Activated T-cell treated with anti-CD3 and anti-CD28 coated beads, Interleukin-2, amount 50 U/mL, for 1 hour (primary cell): ENCODE measurements around the gene BAIAP2L2.
"Not testable (repeated sequence)": the region's sequence is repeated elsewhere in the genome, so short reads cannot be mapped to it uniquely, and the experiment has no call there.

ENCODE experiments used
- DNase-seq: peaks from one replicate; pipeline ENCODE4 v3.0.0-alpha.2; 2020

BAIAP2L2 gene

GRCh38 chr22:38080474-38080849 lies 30.0 kb downstream of the BAIAP2L2 start:
- DNase-seq, result no peak

DNA sequence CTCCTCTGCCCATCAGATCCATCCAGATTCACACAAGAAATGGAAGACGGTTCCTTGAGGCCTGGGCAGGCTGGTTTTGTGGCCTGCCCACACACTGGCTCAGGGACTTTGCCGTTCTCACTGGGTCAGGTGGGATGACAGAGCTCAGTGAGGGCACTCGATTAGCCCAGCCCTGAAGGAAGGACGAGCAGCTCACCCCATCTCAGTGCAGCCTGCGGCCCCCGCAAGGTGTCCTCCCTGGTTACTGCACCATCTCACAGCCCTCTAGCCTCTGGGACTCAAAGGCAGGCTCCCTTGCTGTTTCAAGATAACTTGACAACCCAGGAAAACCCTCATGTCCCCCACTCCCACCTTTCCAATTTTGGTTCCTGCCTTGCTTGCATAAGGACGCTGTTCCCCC lies 30.7 kb downstream of the BAIAP2L2 start:
- DNase-seq, result no peak

DNA sequence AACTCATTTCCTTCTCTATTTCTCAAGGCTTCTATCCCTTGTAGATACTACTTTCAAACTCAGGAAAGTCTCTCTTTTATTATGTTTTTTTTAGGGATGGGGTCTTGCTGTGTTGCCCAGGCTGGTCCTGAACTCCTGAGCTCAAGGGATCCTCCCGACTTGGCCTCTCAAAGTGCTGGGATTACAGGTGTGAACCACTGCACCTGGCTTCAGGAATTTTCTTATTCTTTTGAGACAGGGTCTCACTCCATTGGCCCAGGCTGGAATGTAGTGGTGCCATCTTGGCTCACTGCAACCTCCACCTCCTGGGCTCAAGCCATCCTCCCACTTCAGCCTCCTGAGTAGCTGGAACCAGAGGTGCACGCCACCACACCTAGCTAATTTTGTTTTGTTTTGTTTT lies 31.3 kb downstream of the BAIAP2L2 start:
- not testable (repeated sequence) for DNase-seq

- no peak for DNase-seq
Observed at GRCh38 chr22:38078046-38078840, 32.2 kb downstream of the BAIAP2L2 start.

- DNase-seq, result no peak
Observed at GRCh38 chr22:38077595-38077994, 32.9 kb downstream of the BAIAP2L2 start.

DNA sequence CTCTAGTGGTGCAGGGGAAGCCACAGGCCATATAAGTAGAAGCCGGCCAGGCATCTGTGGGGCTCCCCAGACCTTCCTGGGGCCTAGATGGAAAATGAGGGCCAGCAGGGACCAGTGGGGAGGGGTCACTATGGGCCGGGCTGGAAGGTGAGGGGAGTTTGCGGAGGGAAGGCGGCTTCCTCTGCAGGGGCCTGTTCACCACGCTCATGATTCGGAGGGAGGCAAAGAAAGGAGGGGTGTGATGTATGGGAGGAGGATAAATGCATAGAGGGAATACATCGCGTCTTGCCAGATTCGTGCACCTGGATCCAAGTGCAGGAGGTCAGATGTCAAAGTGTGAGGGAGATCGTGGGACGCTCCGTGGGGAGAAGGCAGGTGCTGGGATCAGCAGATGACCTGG lies 33.4 kb downstream of the BAIAP2L2 start:
- no peak for DNase-seq

DNA sequence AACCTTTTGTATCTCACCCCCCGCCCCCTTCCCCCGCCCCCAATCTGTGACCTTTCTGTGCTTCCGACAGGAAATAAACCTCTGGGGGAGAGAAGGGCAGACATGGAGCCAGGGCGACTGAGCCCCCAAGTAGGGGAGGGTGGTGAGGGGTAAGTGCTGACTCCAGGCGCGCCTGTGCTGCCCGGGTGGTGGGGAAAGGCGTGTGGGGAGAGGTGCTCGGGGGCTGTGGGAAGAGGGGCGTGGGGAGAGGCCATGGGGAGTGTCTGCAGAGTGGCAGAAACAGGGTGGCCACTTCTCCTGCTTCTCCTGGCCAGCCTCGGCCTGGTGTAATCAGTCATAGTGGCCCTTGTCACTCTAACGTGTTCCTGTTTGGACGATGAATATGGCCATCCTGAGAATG lies 34.5 kb downstream of the BAIAP2L2 start:
- no peak for DNase-seq

DNA sequence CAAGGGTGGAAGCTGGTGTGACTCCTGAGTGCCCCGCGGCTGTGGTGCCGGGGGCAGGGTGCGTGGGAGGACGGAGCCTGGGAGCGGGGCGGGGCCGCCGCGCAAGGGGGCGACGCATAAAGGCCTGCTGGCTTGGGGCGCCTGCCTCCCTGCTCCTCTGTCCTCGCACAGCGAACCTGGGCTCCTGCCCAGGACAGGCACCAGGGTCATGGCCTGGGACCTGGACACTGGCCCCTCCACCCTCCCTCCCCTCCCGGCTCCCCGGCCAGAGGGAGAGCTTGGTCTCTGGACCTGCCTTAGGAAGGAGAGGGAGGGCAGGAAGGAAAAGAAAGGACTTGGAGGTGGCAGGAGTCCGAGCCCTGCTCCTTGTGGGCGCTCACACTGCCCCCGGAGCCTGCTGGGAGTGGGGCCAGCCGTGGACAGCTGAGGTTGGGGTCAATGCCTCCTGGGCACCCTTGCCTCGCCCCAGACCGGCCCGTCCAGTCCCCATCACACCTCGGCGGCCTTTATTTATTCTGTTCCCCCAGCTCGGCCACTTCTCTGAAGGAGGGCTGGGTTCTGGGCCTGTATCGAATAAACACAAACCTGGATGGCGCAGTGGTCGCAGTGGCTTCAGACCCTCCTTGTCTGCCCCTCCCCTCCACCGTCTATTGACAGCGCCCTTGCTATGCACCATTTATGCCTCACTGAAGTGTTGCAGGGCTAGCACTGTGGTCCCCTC lies 35.2 kb downstream of the BAIAP2L2 start:
- DNase-seq, result no peak

GRCh38 chr22:38074181-38075104 lies 36.0 kb downstream of the BAIAP2L2 start:
- no peak for DNase-seq

DNA sequence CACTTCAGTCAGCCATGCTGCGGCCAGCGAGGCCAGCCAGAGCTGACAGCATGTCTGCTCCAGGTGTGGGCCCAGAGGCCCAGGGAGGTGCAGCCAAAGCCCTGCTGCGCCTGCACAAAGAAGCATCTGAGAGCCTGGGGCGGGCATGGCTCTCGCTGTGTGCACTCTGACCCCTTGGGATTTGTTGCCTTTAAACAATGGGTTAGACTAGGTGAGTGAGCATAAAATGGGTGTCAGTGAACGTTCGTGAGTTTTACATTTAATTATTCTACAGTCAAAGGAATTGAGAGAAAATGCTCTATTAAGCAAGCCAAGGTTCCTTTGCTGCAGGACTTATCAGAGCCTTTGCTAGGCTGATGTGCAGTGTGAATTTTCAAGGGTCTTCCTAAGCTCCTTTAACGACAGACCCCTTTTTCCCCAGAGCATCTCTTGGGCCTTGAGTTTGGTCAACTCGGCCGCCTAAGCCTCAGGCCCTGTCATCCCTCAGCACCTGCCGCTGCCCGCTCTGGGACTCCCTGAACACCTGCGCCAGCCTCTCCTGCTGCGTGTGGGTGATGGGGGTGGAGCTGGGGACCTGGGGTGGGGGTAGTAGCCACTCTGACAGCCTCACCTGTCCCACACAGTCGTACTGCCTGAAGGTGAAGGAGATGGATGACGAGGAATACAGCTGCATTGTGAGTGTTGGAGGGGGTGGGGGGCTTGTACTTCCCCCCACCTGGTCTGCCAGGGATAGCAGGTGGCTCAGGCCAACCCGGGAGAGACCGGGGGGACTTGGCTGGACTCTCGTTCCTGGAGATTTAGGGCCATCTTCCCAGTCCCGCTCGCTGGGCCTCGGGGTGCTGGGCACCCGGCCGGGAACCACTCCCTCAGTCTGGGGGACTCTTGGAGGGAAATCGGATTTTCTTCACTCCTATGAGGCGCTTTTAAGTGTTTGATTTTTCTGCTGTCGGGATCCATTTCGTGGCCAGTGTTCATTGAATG lies 37.0 kb downstream of the BAIAP2L2 start:
- DNase-seq, result no peak

GRCh38 chr22:38072322-38073149 lies 37.9 kb downstream of the BAIAP2L2 start:
- DNase-seq, result no peak

DNA sequence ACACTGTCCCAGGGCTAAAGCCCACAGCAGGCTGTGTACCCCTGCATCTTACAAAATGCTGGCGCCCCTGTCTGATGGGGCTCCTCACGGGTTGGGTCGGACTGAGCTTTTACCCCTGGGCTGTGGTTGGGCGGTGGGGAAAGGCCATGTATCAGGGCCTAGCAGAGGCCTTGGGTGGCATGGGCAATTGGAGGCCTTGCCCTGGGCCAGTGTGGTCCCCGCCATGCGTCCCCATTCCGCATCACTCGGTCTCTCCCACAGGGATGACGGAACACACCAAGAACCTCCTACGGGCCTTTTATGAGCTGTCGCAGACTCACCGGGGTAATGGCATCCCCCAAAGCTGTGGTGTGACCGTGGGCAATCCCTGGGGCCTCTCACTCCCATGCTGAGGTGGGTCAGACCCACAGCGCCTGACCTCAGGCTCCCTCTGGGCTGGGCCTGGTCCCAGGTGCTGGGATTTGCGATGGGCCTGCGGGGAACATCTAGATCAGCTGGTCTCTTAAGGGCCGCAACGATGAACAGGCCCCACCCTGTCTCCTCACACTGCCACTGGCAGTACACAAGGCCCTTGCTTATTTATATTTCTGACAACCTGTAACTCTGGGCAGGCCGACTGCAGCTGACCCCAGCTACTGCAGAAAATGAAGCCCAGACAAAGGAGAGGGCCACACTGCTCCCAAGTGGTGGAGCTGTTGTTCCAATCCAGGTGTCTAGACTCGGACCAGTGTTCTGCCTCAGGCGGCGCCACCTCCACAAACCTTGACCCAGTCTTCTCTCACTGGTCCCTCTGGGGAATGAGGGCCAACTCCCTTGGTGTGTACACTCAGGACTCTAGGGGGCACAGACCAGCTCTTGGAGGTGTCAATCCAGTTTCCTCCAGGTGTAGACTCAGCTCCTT lies 38.8 kb downstream of the BAIAP2L2 start:
- DNase-seq, result no peak

GRCh38 chr22:38070250-38070921 lies 40.1 kb downstream of the BAIAP2L2 start:
- DNase-seq, result no peak

DNA sequence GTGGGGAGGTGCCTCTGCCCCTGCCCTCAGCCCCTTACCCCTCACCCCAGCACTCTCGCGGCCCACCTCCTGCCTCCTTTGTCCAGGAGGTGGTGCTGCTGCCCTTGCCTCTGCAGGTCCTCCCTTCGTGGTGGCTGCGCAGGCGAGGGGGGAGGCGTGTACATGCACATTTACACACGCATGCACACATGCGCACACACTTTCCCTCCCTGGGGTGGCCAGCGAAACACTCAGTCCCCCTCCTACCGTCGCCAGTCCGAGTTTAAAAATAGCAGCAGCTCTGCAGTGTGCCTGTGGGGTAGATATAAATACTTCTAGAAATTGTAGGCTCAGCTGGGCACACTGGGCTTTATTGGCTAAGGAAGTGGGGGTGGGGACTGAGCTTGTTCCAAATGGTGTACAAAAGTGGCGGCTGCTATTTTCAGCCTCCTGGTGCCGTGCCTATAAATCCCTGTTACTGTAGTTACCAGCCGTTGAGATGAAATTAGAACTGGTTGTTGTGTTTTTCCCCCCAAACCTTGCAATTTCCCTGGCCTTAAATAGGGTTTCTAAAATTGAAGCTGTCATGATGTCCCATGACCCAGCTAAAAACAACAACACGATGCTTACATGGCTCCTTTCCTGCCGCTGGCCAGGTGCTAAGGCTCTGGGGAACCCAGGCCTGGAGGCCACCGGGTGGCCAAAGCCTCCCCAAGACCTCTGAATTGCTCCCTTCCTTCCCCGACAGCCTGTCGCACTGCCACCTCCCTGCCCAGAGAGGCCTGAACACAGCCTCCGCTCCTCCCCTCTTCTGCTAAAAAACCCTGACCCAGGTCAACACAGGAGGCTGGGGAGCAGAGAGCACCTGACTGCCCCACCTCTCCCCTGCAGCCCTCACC lies 40.9 kb downstream of the BAIAP2L2 start:
- DNase-seq, result no peak

- DNase-seq, result no peak
Observed at GRCh38 chr22:38068641-38069371, 41.7 kb downstream of the BAIAP2L2 start.

DNA sequence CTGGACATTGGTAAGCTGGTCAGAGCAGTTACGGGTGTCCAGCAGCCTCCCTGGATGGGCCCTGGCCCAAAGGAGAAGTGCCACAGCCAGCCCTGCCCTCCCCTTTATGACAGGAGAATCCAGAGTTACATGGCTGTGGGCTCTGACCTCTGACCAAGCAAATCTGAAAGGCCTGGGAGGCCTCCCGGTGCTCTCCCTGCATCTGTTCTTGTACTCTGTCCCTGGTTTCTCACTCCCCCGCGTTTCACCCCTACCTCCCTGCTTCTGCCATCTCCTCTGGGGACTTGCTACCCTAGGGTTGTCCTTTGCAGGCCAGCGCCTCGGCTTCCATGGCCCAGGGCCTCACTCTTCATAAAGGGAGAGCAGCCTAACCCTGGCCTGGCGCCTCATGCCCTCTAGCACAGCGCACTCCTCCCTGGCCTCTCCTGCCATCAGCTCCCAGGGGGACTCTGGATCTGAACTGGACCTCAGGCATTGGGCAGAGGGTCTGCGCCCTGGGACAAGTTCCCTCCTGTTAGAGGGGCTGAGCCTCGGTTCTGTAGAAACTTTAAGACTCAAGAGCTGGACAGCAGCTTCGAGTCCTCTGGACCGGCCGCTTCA lies 42.6 kb downstream of the BAIAP2L2 start:
- DNase-seq, result no peak

DNA sequence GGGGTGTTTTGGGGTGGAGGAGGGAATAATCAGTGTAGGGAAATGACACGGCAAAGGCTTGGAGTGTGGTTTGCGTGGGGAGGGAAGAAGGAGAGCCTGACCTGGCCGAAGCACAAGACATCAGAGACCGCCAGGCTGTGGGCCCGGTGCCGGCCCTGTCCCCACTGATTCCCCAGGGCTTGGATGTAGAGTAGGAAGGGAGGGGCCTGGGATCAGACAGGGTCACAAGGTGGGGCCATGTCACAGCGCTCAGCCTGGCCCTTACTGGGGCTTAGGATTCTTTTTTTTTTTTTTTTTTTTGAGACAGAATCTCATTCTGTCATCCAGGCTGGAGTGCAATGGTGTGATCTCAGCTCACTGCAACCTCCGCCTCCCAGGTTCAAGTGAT lies 43.5 kb downstream of the BAIAP2L2 start:
- DNase-seq, result no peak
